VCaP (cell line): ENCODE data around the gene LCNL1.

ENCODE experiments used
- H3K27ac ChIP-seq: fragments of 450-650 bp; 2 replicates; pipeline ENCODE4 v1.5.1; 2017
- TF ChIP-seq, protein P1 (sequence below): fragments of 450-650 bp; conservative IDR thresholded peaks from 2 replicates; pipeline ENCODE4 v1.5.1; 2017; ENCODE audit warnings: mild to moderate bottlenecking, moderate library complexity

Gene LCNL1

DNA sequence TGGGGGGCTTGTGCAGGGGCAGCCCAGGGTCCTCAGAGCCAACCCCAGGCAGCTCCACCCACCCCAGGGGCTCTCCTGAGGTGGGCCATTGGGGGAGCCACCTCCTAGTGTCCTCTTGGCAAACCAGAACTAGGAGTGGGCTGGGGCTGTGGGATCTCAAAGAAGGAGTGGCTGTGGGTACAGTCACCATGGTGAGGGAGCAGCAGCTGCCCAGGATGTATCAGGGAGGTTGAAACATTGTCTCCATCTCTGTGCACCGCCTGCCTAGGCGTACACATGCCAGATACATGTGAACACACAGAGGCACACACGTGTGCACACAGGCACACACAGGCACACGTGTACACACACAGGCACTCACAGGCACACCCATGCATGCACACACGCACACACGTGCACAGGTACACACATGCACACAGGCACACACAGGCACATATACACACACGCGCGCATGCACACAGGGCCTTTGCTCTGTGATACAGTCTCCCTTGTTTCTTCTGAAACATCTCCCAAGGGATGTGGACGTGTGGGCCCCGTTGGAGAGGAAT, 20.0 kb upstream of the LCNL1 start:
- no peak overlapping the region for H3K27ac ChIP-seq
- TF ChIP-seq, protein P1, sequence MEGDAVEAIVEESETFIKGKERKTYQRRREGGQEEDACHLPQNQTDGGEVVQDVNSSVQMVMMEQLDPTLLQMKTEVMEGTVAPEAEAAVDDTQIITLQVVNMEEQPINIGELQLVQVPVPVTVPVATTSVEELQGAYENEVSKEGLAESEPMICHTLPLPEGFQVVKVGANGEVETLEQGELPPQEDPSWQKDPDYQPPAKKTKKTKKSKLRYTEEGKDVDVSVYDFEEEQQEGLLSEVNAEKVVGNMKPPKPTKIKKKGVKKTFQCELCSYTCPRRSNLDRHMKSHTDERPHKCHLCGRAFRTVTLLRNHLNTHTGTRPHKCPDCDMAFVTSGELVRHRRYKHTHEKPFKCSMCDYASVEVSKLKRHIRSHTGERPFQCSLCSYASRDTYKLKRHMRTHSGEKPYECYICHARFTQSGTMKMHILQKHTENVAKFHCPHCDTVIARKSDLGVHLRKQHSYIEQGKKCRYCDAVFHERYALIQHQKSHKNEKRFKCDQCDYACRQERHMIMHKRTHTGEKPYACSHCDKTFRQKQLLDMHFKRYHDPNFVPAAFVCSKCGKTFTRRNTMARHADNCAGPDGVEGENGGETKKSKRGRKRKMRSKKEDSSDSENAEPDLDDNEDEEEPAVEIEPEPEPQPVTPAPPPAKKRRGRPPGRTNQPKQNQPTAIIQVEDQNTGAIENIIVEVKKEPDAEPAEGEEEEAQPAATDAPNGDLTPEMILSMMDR: no peak

DNA sequence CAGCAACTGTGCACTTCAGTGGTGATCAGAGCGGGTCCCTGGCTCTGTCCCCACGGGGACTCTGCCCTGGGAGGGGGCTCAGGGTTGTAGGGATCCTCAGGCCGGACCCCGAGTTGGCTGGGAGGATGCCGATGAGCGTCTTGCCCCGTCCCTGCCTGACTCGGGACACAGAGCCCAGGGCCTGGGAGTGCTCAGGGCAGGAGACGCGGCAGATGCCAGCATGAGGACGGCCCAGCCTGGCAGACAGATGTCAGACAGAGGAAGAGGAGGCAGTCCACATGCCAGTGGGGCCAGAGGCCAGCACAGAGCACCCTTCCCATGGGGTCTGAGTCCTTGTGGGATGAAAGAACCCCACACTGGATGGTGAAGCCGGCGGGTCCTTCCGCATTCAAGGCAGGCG, 19.5 kb upstream of the LCNL1 start:
- TF ChIP-seq, protein P1: no peak
- no peak overlapping the region for H3K27ac ChIP-seq

DNA sequence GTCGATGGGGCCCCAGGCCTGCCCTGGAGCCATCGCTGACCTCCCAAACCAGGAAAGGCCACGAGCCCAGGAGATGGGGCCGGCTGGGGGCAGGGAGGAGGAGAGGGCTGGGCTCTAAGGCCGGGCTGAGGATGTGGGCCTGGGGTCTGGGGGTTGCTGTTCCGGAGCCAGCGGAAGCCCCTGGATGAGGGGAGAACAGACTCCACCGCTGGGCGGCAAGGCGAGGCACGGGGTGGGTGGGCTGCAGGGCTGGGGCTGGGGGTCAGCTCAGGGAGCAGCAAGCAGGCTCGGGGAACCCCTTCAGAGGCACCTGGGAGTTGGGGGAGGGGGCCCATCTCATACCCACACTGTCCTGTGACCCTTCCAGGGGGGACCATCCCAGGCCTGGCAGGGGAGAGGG, 19.0 kb upstream of the LCNL1 start:
- TF ChIP-seq, protein P1: no peak
- H3K27ac ChIP-seq: no peak overlapping the region

DNA sequence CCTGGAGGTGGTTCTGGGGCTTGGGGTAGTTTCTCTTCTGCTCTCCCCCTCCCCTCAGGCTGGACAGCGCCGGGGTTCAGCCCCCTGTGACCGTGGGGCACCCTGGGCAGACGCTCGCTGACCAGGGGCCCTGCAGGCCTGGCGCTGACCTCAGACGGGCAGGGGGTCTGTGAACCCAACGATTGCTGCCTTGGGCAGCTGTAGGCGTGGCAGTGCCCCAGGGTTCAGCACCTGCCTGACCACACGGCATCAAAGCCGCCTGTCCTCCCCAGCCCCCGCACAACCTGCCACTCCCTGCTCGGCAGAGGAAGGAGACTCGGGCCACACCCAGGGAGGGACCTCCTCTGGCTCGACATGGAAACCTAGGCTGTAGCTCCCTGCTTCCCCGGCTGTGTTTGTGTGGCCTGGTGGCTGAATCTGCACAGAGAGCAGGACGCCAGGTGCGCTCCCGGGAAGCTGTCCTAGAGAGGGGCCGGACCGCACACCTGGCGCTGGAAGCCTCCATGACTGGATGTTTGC, 18.6 kb upstream of the LCNL1 start:
- no peak overlapping the region for H3K27ac ChIP-seq
- TF ChIP-seq, protein P1: no peak

DNA sequence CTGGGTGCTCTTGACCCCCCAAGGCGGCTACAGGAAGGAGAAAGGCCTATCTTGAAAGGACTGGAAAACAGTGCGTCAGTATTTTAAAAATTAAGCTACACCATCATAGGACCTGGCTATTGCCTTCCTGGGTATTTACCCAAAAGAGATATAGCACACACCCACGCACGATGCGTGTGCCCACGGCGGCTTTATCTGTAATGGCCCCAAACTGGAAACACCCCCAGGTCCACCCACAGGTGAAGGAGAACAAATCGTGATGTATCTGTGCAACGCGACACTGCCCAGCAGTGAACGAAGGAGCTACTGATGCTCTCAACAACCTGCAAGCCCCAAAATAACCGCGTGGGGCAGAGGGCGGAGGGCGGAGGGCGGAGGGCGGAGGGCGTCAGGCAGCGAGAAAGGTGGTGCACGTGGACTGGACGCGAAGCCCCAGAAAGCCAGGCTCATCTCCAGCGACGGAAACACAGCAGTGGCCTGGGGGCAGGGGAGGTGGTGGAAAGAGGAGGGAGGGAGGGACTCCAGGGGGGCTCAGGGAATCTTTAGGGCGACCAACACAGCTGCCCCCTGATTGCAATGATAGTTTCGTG, 17.9 kb upstream of the LCNL1 start:
- TF ChIP-seq, protein P1: no peak
- H3K27ac ChIP-seq: no peak overlapping the region

DNA sequence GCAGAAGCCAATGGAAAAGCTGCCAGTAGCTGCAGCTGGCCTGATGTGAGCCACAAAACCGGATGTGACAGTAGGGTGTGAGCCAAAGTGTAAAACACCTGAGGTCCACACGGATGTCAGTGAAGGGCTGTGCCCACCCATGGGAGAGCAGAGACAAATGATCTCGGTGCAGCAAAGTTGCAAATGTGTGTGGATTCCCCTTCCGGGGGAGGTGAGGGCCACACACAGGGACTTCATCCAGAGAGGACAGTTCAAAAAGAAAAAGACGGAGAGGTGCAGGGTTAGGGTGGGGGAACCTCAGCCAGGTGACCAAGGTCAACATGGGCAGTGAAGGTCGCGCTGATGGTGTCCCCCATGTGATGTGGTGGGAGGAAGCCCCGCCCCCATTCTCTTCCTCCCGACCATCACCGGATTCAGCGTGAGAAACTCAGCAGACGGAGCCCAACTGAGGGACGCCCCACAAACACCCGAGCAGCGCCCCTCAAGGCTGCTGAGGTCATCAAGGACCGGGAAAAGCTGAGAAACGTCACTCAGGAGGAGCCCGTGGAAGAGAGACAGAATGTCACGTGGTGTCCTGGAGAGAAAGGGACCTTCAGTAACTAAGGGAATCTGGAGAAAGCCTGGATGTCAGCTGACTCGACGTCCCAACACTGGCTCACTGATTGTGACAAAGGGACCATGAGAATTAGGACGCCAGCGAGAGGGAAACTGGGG, 16.9 kb upstream of the LCNL1 start:
- no peak overlapping the region for H3K27ac ChIP-seq
- TF ChIP-seq, protein P1: no peak

DNA sequence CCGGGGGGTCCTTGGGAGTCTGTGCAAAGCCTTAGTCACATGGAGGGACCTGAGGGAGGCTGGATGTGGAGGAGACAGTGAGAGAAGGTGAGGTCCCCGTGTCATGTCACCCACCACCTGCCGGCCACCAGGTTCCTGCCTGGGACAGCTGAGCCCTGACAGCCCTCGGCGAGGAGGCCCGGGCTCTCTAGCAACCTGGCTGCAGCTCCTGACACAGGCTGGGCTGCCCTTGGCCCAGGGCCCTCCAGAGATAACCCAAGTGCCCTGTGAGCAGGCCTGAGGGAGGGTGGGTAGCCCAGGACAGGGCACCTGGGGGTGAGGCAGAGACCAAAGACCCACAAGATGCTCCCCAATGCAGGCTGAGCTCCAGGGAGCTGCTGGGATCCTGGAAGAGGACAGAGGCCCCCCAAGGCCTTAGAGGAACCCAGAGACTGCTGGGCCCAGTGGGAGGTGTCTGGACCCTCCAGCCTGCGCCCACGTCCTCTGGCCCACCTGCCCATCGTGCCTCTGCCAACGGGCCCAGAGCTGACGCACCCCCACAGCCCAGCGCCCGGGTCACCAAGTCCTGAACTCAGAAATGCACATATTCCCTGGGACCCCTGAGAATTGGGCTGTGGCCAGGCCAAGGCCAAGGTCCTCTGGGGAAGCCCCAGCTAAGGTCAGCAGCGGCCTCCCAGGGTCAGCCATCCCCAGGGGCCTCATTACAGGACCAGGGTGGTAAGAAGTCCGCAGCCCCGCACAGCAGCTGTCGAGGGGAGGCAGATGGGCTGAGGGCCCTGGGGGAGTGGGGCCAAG, 14.3 kb upstream of the LCNL1 start:
- TF ChIP-seq, protein P1: no peak
- H3K27ac ChIP-seq: no peak overlapping the region
